HepG2 (cell line): ENCODE measurements around the gene THOC5. TPM values are rescaled to one million over a fixed set of nuclear protein-coding genes. Genes with fewer than 3 reads are reported as not detected.
A peak's percentile ranks its signal among the peaks of the same experiment; 100 is the strongest.

Experiments used
- ASH2L ChIP-seq: fragments of 300-600, 200-600 bp; sonication (generic); IDR thresholded peaks from 2 replicates; pipeline ENCODE4 v1.7.0; 2017; ENCODE audit warnings: low read depth, mild to moderate bottlenecking, moderate library complexity, mixed read lengths, low read length; ENCODE audit not compliant: insufficient read length
- ATF4 ChIP-seq, 2 experiments: fragments of 450-650 bp in 1 of 2; sonication (generic) in 1 of 2; formaldehyde crosslinking; IDR thresholded peaks; 2 replicates each; pipeline versions ENCODE4 v1.5.0 to v1.8.0; 2020 to 2022; ENCODE audit warnings: mild to moderate bottlenecking in 1 of 2, missing genetic modification reagents in 1 of 2
- CENPX ChIP-seq: sonication (generic); formaldehyde crosslinking; IDR thresholded peaks from 2 replicates; pipeline ENCODE4 v1.9.0; 2021; ENCODE audit warnings: mild to moderate bottlenecking, missing genetic modification reagents, moderate library complexity
- ESRRA ChIP-seq: sonication (generic); formaldehyde crosslinking; IDR thresholded peaks from 2 replicates; pipeline ENCODE4 v1.5.1; 2020; ENCODE audit warnings: mild to moderate bottlenecking, low read depth, missing genetic modification reagents
- FLYWCH1 ChIP-seq: sonication (generic); formaldehyde crosslinking; IDR thresholded peaks from 2 replicates; pipeline ENCODE4 v1.8.1; 2023; ENCODE audit warnings: mild to moderate bottlenecking, missing genetic modification reagents
- FOXA3 ChIP-seq: IDR thresholded peaks from 2 replicates; pipeline ENCODE4 v1.6.1; 2016; ENCODE audit warnings: missing genetic modification reagents, missing compliant biosample characterization
- GABPA ChIP-seq, 2 experiments: IDR thresholded peaks; 2 replicates each; pipeline ENCODE4 v1.6.1; 2011 to 2016; ENCODE audit warnings: low read depth in 2 of 2, low read length in 1 of 2, missing biosample characterization in 1 of 2, missing genetic modification characterization in 1 of 2
- HDAC2 ChIP-seq: sonication (generic); formaldehyde crosslinking; IDR thresholded peaks from 2 replicates; pipeline ENCODE4 v1.4.0; 2020; ENCODE audit warnings: missing genetic modification reagents
- HMG20B ChIP-seq: conservative IDR thresholded peaks from 2 replicates; pipeline ENCODE4 v1.6.1; 2016; ENCODE audit warnings: missing genetic modification reagents, missing compliant biosample characterization
- KDM1A ChIP-seq: IDR thresholded peaks from 2 replicates; pipeline ENCODE4 v1.6.1; 2016; ENCODE audit warnings: missing compliant biosample characterization
- MED8 ChIP-seq: sonication (generic); formaldehyde crosslinking; IDR thresholded peaks from 2 replicates; pipeline ENCODE4 v1.8.1; 2023; ENCODE audit warnings: mild to moderate bottlenecking, missing genetic modification reagents; ENCODE audit not compliant: insufficient replicate concordance
- NFE2 ChIP-seq: sonication (generic); formaldehyde crosslinking; IDR thresholded peaks from 2 replicates; pipeline ENCODE4 v1.4.0; 2020; ENCODE audit warnings: missing genetic modification reagents
- NFYC ChIP-seq: IDR thresholded peaks from 2 replicates; pipeline ENCODE4 v1.6.1; 2016; ENCODE audit warnings: missing genetic modification reagents, missing compliant biosample characterization
- NR3C1 ChIP-seq: sonication (generic); formaldehyde crosslinking; IDR thresholded peaks from 2 replicates; pipeline ENCODE4 v1.4.0; 2020; ENCODE audit warnings: missing genetic modification reagents
- POGZ ChIP-seq: sonication (generic); formaldehyde crosslinking; IDR thresholded peaks from 2 replicates; pipeline ENCODE4 v1.4.0; 2020; ENCODE audit warnings: mild to moderate bottlenecking, missing genetic modification reagents
- SIN3B ChIP-seq: fragments of 150-350 bp; IDR thresholded peaks from 2 replicates; pipeline ENCODE4 v1.6.1; 2014; ENCODE audit warnings: low read length
- ZMAT5 ChIP-seq: sonication (generic); formaldehyde crosslinking; IDR thresholded peaks from 2 replicates; pipeline ENCODE4 v1.5.0; 2020; ENCODE audit warnings: mild to moderate bottlenecking, low read depth, missing genetic modification reagents, borderline replicate concordance
- ZNF124 ChIP-seq: sonication (generic); formaldehyde crosslinking; IDR thresholded peaks from 2 replicates; pipeline ENCODE4 v1.4.0; 2020; ENCODE audit warnings: missing genetic modification reagents
- ZNF33B ChIP-seq: sonication (generic); formaldehyde crosslinking; IDR thresholded peaks from 2 replicates; pipeline ENCODE4 v1.5.1; 2020; ENCODE audit warnings: mild to moderate bottlenecking, missing genetic modification reagents
- ZNF44 ChIP-seq: sonication (generic); formaldehyde crosslinking; IDR thresholded peaks from 2 replicates; pipeline ENCODE4 v1.5.1; 2020; ENCODE audit warnings: mild to moderate bottlenecking, missing genetic modification reagents
- ZNF441 ChIP-seq: sonication (generic); formaldehyde crosslinking; IDR thresholded peaks from 2 replicates; pipeline ENCODE4 v1.7.0; 2021; ENCODE audit warnings: missing genetic modification reagents, borderline replicate concordance
- ZNF883 ChIP-seq: sonication (generic); formaldehyde crosslinking; IDR thresholded peaks from 2 replicates; pipeline ENCODE4 v1.5.1; 2020; ENCODE audit warnings: mild to moderate bottlenecking, missing genetic modification reagents; ENCODE audit errors: not compliant biosample characterization
- polyA plus RNA-seq, 8 experiments: library from polyadenylated mRNA; depleted of rRNA in 3 of 8; stranded (reverse) in 7 of 8; unstranded in 1 of 8; fragments of >200 nt; fragmentation: Illumina TruSeq in 4 of 8; extraction: Trizol in 4 of 8; gene quantifications; 2 replicates each; pipeline versions ENCODE4 v1.2.1 to v1.2.3, GENCODE V29; 2011 to 2016; ENCODE audit warnings: low read depth in 4 of 8, missing spikeins in 1 of 8, mixed read lengths in 1 of 8; ENCODE audit not compliant: insufficient read depth in 1 of 8
- total RNA-seq, 5 experiments: library from RNA; depleted of rRNA; stranded (reverse); fragments of >200 nt; fragmentation: Illumina TruSeq; extraction: Trizol; gene quantifications; 2 replicates each; pipeline ENCODE4 v1.2.3, GENCODE V29; 2016; ENCODE audit warnings: low read depth in 1 of 5
- TF ChIP-seq, protein P1 (sequence below), 2 experiments: IDR thresholded peaks; 2 replicates each; pipeline ENCODE4 v1.6.1; 2011 to 2012; ENCODE audit warnings: low read length in 2 of 2, borderline replicate concordance in 1 of 2, low read depth in 1 of 2, mild to moderate bottlenecking in 1 of 2, moderate library complexity in 1 of 2
- TF ChIP-seq, protein P2 (sequence below): IDR thresholded peaks from 2 replicates; pipeline ENCODE4 v1.6.1; 2016; ENCODE audit warnings: mild to moderate bottlenecking, missing biosample characterization, missing genetic modification reagents

Gene THOC5
- total and polyA plus RNA-seq, 2 of the 13 experiments (the other 11 are each of a cell fraction or from before 2014, with no cell fraction given): 45.8 to 46.7 TPM

DNA sequence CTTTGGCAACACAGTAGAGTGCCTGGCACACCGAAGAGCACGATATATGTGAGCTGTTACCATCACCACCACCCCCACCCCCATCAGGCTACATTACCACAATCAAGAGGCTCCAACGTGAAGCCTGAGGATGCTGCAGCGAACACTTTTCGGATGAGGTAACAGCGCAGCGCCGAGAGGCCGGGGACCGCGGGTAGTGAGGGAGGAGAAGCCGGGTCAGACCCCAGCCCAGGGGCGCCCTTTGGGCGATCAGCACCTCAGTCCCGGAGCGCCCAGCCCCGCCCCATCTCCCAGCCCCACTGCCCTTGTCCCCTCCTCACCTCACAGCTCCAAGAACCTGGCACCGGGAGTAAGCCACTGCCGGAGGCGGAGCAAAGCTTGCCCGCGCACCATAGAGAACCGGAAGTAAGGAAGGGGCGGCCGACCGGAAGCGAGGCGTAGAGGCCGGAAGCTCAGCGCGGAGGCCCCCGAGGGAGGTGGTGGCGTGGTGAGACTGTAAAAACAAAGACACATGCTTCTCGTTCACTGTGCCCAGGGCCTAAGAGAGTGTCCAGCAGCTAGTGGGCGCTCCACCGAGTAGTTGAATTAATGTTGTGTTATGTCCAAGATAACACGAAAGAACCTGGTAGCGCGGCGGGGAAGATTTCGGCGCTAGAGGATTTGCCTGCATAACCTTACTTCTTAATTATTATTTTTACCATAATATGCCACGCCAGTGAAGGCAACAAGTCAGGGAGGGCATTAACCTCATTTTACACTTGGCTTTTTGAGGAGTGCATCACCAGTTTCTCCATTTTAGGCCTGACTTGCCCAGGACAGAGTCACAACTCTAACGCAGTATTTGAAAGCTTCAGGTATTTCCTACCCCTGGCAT, at the start of gene THOC5 (continued):
- TF ChIP-seq FLYWCH1: 0 out of 2 replicates have a peak, but pooled peaks have one; percentile 56
- TF ChIP-seq, protein P1, sequence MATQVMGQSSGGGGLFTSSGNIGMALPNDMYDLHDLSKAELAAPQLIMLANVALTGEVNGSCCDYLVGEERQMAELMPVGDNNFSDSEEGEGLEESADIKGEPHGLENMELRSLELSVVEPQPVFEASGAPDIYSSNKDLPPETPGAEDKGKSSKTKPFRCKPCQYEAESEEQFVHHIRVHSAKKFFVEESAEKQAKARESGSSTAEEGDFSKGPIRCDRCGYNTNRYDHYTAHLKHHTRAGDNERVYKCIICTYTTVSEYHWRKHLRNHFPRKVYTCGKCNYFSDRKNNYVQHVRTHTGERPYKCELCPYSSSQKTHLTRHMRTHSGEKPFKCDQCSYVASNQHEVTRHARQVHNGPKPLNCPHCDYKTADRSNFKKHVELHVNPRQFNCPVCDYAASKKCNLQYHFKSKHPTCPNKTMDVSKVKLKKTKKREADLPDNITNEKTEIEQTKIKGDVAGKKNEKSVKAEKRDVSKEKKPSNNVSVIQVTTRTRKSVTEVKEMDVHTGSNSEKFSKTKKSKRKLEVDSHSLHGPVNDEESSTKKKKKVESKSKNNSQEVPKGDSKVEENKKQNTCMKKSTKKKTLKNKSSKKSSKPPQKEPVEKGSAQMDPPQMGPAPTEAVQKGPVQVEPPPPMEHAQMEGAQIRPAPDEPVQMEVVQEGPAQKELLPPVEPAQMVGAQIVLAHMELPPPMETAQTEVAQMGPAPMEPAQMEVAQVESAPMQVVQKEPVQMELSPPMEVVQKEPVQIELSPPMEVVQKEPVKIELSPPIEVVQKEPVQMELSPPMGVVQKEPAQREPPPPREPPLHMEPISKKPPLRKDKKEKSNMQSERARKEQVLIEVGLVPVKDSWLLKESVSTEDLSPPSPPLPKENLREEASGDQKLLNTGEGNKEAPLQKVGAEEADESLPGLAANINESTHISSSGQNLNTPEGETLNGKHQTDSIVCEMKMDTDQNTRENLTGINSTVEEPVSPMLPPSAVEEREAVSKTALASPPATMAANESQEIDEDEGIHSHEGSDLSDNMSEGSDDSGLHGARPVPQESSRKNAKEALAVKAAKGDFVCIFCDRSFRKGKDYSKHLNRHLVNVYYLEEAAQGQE (IDR thresholded peaks at IDR 0.05; ENCODE audit: borderline replicate concordance in 1 of 2, low read depth in 1 of 2, low read length in 2 of 2): peak in 1 of 2 experiments; percentile 19; a peak in 1 of 4 replicates
- peak; percentile 45 for TF ChIP-seq NFYC
- no peak for TF ChIP-seq KDM1A (CRISPR knock-in tag)
- peak; percentile 81 for TF ChIP-seq HDAC2
- no peak; the same call in 1 of the 2 replicates for TF ChIP-seq HMG20B (CRISPR knock-in tag)
- no peak for TF ChIP-seq ZMAT5 (CRISPR knock-in tag)
- peak; percentile 89 for TF ChIP-seq POGZ
- peak; percentile 40 for TF ChIP-seq ZNF883
- no peak for TF ChIP-seq ZNF44 (CRISPR knock-in tag)
- TF ChIP-seq, protein P2, sequence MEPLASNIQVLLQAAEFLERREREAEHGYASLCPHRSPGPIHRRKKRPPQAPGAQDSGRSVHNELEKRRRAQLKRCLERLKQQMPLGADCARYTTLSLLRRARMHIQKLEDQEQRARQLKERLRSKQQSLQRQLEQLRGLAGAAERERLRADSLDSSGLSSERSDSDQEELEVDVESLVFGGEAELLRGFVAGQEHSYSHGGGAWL: peak; percentile 66; the same call in 1 of the 2 replicates
- TF ChIP-seq ATF4 (CRISPR knock-in tag; IDR thresholded peaks at IDR 0.05): peak in 1 of 2 experiments; percentile 51; a peak in 1 of 4 replicates
- TF ChIP-seq ASH2L: peak; percentile 74
- TF ChIP-seq SIN3B: peak; percentile 51; the same call in 1 of the 2 replicates
- TF ChIP-seq NR3C1 (CRISPR knock-in tag): no peak
- TF ChIP-seq NFE2 (CRISPR knock-in tag): no peak
- peak; percentile 65 for TF ChIP-seq FOXA3 (CRISPR knock-in tag)
- no peak for TF ChIP-seq MED8 (CRISPR knock-in tag)
- TF ChIP-seq ESRRA (CRISPR knock-in tag): no peak
- TF ChIP-seq ZNF33B: no peak
- TF ChIP-seq ZNF124: peak; percentile 54; the same call in 1 of the 2 replicates
- no peak for TF ChIP-seq CENPX (CRISPR knock-in tag)
- peak; percentile 99 for TF ChIP-seq GABPA (IDR thresholded peaks at IDR 0.05; ENCODE audit: low read depth, low read length)
- TF ChIP-seq GABPA (CRISPR knock-in tag; IDR thresholded peaks at IDR 0.05; ENCODE audit: low read depth): peak; percentile 99
- TF ChIP-seq ZNF441 (CRISPR knock-in tag): no peak; the same call in 1 of the 2 replicates
